ENCODE data around the gene DHRS12. TPM values are rescaled to one million over a fixed set of nuclear protein-coding genes. Genes with fewer than 3 reads are reported as not detected.

DHRS12 gene
- total RNA-seq, 1 experiment from 2014 or later, result 8.8 TPM

GRCh38 chr13:51759240-51759639 lies 44.7 kb downstream of the DHRS12 start:
- Histone ChIP-seq H4K5ac (ENCODE audit: insufficient read length, low read depth, low read length) (no peak overlapping the region), H4K8ac (replicated peaks; ENCODE audit: insufficient read length, low read depth, low read length) (no peak overlapping the region), H3K4ac (ENCODE audit: low read depth, low read length) (no peak overlapping the region), H3K23me2 (ENCODE audit: insufficient read length, low read depth, low read length, poor library complexity, severe bottlenecking) (no peaks in the 10 kb centered on the region), H3K23ac (ENCODE audit: insufficient read length, low read depth, low read length) (no peak overlapping the region), H2AFZ (ENCODE audit: low read length) (no peak overlapping the region), H3K4me2 (ENCODE audit: insufficient read depth, insufficient read length, low read length) (no peak overlapping the region), H4K91ac (ENCODE audit: insufficient read length, low read depth, low read length) (no peak overlapping the region), H4K20me1 (ENCODE audit: control insufficient read depth, insufficient read depth, insufficient read length) (no peaks in the 10 kb centered on the region), H3K14ac (ENCODE audit: insufficient read depth, low read length) (no peak overlapping the region), H2BK15ac (ENCODE audit: low read depth, low read length) (no peak overlapping the region), H3K79me2 (ENCODE audit: insufficient read depth, low read length) (peaks cover 2% of the 10 kb centered on the region; the same call in 1 of the 2 replicates), H3K27ac (ENCODE audit: insufficient read length, low read depth, low read length) (no peak overlapping the region), H3K18ac (ENCODE audit: insufficient read length, low read depth, low read length) (no peak overlapping the region), H3K9ac (ENCODE audit: extremely low read depth, insufficient read length, low read length) (no peak overlapping the region), H2BK20ac (ENCODE audit: low read depth, low read length, poor library complexity, severe bottlenecking) (no peak overlapping the region), H3K4me1 (ENCODE audit: insufficient read depth, low read length) (no peaks in the 10 kb centered on the region), H3K79me1 (ENCODE audit: insufficient read depth, low read depth, low read length, poor library complexity, severe bottlenecking) (no peaks in the 10 kb centered on the region), H3K27me3 (ENCODE audit: insufficient read depth, low read length) (no peaks in the 10 kb centered on the region), H3K9me3 (ENCODE audit: control insufficient read depth, low read depth, low read length) (no peaks in the 10 kb centered on the region), H2BK120ac (ENCODE audit: low read depth, low read length, poor library complexity, severe bottlenecking) (no peak overlapping the region), H3K56ac (ENCODE audit: insufficient read length, low read depth, low read length) (no peak overlapping the region), H2BK12ac (ENCODE audit: insufficient read length, low read depth, low read length) (no peak overlapping the region), H2AK5ac (ENCODE audit: insufficient read length, low read length) (no peak overlapping the region), H2BK5ac (ENCODE audit: insufficient read length, low read length) (no peak overlapping the region), H3T11ph (ENCODE audit: low read length) (no peak overlapping the region)
- no CpG with 5 or more reads among the region's 5 CpGs for WGBS (ENCODE audit: extremely low coverage, insufficient read length, low lambda C conversion rate)
- peaks cover 19 to 60% (median 53%) of the 10 kb centered on the region in 3 experiments for H3K36me3 Mint-ChIP-seq (ENCODE audit: insufficient read depth in 1 of 3, low read depth in 3 of 3)
- H3K27ac Mint-ChIP-seq, result no peak overlapping the region
- H3K9me3 Mint-ChIP-seq, result no peaks in the 10 kb centered on the region
- no peak overlapping the region for H3K4me3 Mint-ChIP-seq
- TF ChIP-seq, protein P1, sequence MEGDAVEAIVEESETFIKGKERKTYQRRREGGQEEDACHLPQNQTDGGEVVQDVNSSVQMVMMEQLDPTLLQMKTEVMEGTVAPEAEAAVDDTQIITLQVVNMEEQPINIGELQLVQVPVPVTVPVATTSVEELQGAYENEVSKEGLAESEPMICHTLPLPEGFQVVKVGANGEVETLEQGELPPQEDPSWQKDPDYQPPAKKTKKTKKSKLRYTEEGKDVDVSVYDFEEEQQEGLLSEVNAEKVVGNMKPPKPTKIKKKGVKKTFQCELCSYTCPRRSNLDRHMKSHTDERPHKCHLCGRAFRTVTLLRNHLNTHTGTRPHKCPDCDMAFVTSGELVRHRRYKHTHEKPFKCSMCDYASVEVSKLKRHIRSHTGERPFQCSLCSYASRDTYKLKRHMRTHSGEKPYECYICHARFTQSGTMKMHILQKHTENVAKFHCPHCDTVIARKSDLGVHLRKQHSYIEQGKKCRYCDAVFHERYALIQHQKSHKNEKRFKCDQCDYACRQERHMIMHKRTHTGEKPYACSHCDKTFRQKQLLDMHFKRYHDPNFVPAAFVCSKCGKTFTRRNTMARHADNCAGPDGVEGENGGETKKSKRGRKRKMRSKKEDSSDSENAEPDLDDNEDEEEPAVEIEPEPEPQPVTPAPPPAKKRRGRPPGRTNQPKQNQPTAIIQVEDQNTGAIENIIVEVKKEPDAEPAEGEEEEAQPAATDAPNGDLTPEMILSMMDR (conservative IDR thresholded peaks at IDR 0.05), result no peak
- H3K4me1 Mint-ChIP-seq, result peaks cover 0 to 3% of the 10 kb centered on the region in 2 experiments; a peak in 2 of 4 replicates
- DNase-seq, result no peak
- no peaks in the 10 kb centered on the region for H3K27me3 Mint-ChIP-seq (ENCODE audit: low read depth)
